Epithelial cell of prostate (primary cell): Measurements from ENCODE around the gene SPATA6.
A peak's percentile ranks its signal among the peaks of the same experiment; 100 is the strongest.
"Not testable (repeated sequence)": the region's sequence is repeated elsewhere in the genome, so short reads cannot be mapped to it uniquely, and the experiment has no call there.

Source experiments
- DNase-seq: peaks from one replicate; pipeline ENCODE4 v3.0.0-alpha.2; 2011; ENCODE audit warnings: low read depth, low spot score
- H3K27ac ChIP-seq: fragments of 450-650 bp; 2 replicates; pipeline ENCODE4 v1.5.1; 2017; ENCODE audit warnings: mild to moderate bottlenecking

The SPATA6 gene

DNA sequence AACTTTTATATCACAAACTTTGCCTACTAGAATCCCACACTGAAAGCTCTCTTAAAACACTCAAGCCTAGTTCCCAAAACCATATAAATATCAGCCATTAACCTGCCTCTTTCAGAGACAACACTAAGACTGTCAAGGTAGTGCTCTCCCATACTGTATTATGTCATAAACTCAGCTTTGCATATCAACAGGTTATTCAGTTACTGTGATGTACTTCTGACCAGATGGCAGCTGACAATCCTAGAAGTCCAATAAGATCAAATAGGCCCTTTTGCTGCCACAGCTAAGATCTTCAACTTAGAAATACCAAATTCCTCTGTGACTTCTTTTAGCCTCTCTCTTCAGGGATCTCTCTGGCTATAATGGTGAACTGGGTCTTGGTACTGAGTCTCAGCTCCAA lies 97.2 kb downstream of the SPATA6 start:
- no peak for DNase-seq
- no peak overlapping the region for H3K27ac ChIP-seq

DNA sequence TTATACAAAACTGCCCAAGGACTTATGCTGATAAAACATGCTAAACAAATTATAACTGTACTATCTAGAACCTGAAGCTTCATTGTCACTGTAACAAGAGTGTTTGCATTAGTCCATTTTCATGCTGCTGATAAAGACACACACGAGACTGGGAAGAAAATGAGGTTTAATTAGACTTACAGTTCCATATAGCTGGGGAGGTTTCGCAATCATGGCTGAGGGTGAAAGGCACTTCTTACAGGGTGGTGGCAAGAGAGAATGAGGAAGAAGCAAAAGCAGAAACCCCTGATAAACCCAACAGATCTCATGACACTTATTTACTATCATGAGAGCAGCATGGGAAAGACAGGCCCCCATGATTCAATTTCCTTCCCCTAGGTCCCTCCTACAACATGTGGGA lies 100.4 kb downstream of the SPATA6 start:
- H3K27ac ChIP-seq, result no peak overlapping the region
- DNase-seq, result no peak

DNA sequence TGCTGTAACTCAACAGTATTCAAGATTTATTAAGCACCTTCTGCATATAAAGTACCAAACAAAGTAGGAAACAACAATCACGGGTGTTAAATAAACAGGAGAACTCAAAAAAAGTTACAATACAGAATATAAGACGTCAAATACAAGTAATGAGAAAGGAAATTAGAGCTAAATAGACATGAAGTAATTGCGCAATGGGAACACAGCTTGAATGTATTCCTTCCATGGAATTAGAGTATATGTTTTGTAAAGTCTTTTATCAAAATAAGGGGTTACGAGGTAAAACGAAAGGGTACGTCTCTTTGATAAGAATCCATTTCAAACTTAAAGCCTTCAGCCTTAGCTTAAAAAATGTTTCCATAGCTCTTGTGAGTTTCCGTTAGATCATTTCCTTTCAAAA lies 109.1 kb downstream of the SPATA6 start:
- no peak for DNase-seq
- no peak overlapping the region for H3K27ac ChIP-seq

DNA sequence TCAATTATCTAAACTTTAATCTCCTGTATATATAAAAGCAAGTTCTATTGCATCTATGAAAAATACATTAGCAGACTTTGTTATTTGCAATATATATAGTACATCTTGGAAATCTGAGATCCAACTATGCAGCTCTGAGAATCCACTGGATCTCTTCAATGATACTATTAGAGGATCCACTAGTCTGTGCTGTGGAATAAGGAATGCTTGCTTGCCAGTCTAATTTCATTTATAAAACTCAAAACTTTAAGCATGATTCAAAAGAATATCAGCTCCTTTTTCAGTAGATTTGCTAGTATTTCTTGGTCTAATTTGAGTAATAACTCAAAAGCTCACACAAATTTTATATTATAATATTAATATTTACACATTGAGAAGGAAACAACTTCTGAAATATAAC lies 115.1 kb downstream of the SPATA6 start:
- DNase-seq, result no peak
- H3K27ac ChIP-seq, result no peak overlapping the region

DNA sequence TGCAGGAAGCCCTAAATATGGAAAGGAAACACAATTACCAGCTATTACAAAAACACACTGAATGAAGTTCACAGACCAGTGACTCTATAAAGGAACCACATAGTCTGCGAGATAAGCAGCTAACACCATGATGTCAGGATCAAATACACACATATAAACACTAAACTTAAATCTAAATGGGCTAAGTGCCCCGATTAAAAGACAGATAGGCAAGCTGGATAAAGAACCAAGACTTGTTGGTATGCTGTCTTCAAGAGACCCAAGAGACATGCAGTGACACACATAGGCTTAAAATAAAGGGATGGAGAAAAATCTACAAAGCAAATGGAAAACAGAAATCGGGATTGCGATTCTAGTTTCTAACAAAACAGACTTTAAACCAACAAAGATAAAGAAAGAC lies 127.6 kb downstream of the SPATA6 start:
- no peak for DNase-seq
- H3K27ac ChIP-seq, result no peak overlapping the region

DNA sequence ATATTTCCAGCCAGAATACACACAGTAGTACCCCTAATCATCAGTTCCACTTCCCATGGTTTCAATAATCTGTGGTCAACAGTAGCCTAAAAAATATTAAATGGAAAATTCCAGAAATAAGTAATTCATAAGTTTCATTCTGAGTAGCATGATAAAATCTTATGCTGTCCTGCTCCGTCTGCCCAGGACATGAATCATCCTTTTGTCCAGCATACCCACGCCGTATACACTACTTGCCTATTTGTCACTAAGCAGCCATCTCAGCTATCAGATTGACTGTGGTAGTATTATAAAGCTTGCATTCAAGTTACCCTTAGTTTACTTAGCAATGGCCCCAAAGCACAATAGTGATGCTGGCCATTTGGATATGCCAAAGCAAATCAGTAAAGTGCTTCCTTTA lies 130.8 kb downstream of the SPATA6 start:
- no peak for DNase-seq
- H3K27ac ChIP-seq, result no peak overlapping the region

DNA sequence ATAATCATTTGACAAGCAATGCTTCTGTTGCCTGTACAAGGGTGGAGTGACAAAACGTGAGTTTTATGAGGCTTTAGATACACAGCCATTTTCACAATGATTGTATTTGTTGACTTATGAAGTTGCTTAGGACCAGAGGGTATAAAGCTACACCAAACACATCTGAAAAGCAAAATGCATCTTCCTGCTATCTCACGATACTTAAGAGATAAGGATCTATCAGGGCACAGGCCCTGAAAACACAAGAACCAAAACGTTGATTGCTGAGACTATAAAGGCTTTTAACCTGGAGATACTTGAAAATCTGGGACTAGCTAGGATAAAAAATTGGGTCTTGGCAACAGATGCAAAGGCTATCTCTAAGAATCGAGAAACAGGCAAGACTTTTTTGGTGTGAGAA lies 133.7 kb downstream of the SPATA6 start:
- H3K27ac ChIP-seq, result no peak overlapping the region
- DNase-seq, result no peak

DNA sequence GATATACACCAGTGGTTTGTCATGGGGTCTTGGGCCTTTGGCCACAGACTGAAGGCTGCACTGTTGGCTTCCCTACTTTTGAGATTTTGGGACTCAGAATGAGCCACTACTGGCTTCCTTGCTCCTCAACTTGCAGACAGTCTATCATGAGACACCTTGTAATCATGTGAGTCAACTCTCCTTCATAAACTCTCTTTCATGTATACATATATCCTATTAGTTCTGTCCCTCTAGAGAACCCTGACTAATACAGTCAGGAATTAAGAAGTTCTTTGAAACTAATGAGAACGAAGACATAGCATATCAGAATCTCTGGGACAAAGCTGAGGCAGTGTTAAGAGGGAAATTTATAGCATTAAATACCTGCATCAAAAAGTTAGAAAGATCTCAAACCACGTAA lies 138.7 kb downstream of the SPATA6 start:
- no peak for DNase-seq

DNA sequence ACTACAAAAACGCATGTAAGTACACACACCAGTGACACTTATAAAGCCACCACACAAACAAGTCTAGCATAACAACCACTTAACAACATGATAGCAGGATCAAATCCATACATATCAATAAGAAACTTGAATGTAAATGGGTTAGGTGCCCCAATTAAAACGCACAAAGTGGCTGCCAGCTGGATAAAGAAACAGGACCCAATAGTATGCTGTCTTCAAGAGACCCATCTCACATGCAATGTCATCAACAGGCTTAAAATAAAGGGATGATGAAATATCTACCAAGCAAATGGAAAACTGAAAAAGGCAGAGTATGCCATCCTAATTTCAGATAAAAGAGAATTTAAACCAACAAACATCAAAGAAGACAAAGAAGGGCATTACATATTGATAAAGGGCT lies 139.9 kb downstream of the SPATA6 start:
- DNase-seq, result no peak
- no peak overlapping the region for H3K27ac ChIP-seq

More for the DNA sequence above, 138.7 kb downstream of the SPATA6 start:
- H3K27ac ChIP-seq, result no peak overlapping the region

DNA sequence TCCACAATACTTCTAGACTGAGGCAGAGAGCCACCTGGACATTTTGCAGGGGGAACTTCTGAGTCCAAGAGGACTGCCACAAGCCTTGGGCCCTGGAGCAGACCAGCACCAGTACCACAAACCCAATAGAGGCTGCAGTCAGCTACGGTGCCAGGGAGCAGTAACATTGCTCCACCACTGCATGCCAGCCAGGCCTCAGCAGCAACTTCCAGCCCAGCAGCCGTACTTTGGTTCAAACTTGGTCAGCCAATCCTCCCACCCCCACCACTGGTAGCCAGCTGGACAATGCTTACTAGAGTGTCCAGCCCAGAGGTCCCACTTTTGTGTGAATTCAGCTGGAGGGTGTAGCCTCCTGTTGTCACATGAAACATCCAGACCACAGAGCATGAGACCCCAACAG lies 142.1 kb downstream of the SPATA6 start:
- no peak for DNase-seq
- H3K27ac ChIP-seq, result no peak overlapping the region

DNA sequence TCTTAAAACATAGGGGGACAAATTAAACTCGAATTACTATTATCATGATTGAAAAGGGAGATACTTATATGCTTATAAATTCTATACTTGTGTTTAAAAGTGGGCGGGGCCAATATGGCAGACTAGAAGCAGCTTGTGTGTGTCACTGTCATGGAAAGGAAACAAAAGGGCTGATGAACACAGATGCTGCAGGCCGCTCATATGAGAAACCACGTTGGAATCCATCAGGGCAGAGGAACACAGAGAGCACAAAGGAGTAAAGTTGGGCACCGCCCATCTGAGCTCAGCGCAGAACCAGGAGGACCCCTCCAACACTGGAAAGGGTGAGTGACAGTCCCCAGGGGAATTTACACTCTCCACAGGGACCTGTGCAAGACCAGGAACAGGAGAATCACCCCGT lies 142.5 kb downstream of the SPATA6 start:
- no peak for DNase-seq

DNA sequence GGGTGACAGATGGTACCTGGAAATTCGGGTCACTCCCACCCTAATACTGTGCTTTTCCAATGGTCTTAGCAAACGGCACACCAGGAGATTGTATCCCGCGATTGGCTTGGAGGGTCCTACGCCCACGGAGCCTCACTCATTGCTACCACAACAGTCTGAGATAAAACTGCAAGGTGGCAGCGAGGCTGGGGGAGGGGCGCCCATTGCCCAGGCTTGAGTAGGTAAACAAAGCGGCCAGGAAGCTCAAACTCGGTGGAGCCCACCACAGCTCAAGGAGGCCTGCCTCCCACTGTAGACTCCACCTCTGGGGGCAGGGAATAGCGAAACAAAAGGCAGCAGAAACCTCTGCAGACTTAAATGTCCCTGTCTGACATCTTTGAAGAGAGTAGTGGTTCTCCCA lies 160.2 kb downstream of the SPATA6 start:
- not testable (repeated sequence) for DNase-seq, H3K27ac ChIP-seq

More for the DNA sequence above, 142.5 kb downstream of the SPATA6 start:
- no peak overlapping the region for H3K27ac ChIP-seq

DNA sequence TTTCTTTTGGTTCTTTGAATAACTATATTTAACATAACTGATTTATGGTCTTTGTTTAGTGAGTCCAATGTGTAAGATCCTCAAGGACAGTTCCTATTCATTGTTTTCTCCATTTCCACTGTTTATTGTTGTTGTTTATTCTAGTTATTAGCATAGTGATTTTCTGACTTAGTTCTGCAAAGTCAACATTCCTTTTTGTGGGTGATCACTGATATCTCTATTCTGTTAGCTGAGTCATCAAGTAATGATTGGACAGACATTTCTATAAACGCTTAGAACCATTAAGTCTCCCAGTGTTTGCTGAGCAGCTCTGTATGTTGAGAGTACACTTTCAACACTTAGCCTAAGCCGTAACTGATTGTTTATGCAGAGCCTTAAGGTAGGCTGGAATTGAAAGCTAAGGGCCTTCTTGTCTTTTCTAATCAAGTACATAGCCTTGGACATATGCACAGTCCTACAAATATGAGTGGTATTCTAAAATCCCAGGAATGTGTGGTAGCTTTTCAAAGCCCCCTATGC lies 162.4 kb downstream of the SPATA6 start:
- no peak for DNase-seq
- H3K27ac ChIP-seq, result no peak overlapping the region

DNA sequence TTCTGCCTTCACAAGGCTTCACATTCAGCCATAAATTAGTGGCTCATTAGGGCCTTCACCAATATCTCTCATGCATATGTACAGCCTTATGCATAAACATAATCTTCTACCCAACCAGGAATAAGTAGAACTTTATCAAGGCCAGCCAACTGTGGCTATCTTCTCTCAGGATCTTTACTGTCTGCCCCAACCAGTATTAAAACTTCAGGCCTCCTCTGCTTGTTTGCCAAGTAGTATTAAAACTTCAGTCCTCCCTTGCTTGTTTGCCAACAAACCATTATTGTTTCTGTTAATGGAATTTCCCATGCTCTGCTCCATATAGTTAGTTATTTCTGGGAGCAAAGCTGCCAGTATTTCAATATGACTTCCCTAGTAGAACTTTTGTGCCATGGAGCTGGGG lies 169.4 kb downstream of the SPATA6 start:
- no peak for DNase-seq
- H3K27ac ChIP-seq, result no peak overlapping the region

DNA sequence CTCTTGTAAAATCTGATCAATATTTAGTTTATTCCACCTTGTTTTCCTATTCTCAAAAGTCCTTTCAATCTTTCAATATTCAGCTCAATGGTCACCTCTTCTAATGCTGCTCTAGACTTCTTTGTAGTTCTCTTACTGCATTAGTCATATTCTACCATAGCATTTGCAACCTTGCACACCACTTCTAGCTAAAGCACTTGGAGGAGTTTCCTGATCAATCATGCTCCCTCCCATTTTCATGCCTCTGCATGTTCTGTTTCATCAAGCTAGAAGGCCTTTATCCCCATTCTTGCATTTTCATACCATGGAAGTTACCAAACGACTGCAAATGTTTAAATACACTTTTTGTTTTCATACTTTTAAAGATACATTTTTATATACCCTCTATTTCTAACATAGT lies 177.3 kb downstream of the SPATA6 start:
- peak overlapping the region; percentile 62 for H3K27ac ChIP-seq
- DNase-seq, result peak; percentile 73

DNA sequence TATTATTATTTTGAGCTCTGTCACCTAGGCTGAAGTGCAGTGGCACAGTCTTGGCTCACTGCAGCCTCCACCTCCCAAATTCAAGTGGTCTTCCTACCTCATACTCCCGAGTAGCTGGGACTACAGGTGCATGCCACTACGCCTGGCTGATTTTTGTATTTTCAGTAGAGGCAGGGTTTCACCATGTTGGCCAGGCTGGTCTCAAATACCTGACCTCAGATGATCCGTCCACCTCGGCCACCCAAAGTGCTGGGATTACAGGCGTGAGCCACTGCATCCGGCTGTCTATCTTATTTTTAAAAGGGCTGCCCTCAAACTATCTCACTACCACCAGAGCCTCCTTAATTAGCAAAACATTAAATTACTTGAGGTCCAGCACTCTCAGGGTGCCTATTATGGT lies 177.9 kb downstream of the SPATA6 start:
- DNase-seq, result not testable (repeated sequence)
- peak overlapping the region; percentile 62 for H3K27ac ChIP-seq

DNA sequence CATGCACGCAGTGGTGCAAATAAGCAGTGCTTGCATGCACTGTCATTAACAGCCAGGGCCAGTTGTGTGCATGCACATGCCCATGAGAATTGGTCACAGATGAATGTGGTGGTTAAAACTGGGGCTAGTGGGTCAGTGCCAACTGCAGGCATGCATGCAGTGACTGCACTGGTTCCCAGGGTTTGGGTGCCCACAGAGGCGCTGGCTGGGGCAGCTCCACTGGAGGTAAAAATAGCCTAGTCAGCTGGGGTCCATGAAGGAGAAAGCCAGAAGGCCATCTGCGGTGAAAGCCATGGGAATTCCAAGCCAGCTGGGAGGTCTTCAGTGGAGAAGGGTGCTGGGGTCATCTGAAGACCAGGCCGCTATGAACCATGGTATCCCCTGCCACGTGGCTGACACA lies 179.3 kb downstream of the SPATA6 start:
- DNase-seq, result no peak
- no peak overlapping the region for H3K27ac ChIP-seq

DNA sequence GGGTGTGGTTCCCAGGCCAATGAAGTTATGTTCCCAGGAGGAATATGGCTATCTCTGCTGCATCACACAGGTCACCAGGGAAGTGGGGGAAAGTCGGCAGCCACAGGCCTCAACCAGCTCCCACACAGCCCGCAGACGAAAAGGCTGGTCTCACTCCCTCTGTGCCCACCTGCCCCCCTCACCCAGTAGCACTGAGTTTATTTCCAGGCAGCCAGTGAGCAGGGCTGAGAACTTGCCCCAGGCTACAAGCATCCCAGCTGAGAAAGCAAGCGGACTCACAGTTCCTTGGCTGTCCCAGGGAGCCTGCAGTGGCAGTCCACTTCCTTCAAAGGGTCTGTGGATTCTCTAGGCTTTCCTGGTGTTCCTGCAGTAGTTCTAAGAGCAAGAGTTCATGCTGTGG lies 180.6 kb downstream of the SPATA6 start:
- DNase-seq, result no peak

DNA sequence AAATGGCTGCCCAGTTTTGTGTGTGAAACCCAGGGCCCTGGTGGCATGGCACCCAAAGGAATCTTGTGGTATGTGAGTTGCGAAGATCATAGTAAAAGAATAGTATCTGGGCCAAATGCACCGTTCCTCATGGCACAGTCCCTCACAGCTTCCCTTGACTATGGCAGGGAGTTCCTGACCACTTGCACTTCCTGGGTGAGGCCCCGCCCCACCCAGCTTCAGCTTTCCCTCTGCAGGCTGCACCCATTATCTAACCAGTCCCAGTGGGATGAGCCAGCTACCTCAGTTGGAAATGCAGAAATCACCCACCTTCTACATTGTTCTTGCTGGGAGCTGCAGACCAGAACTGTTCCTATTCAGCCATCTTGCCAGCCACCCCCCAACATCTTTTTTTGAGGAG lies 186.5 kb downstream of the SPATA6 start:
- DNase-seq, result no peak

More for the DNA sequence above, 180.6 kb downstream of the SPATA6 start:
- H3K27ac ChIP-seq, result no peak overlapping the region

DNA sequence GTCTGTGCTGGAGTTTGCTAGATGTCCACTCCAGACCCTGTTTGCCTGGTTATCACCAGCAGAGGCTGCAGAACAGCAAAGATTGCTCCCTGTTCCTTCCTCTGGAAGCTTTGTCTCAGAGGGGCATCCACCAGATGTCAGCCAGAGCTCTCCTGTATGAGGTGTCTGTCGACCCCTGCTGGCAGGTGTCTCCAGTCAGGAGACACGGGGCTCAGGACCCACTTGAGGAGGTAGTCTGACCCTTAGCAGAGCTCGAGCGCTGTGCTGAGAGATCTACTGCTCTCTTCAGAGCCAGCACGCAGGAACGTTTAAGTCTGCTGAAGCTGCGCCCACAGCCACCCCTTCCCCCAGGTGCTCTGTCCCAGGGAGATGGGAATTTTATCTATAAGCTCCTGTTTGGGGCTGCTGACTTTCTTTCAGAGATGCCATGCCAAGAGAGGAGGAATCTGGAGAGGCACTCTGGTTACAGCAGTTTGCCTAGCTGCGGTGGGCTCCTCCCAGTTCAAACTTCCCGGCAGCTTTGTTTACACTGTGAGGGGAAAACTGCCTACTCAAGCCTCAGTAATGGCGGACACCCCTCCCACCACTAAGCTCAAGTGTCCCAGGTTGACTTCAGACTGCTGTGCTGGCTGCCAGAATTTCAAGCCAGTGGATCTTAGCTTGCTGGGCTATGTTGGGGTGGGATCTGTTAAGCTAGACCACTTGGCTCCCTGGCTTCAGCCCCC lies 187.1 kb downstream of the SPATA6 start:
- H3K27ac ChIP-seq, DNase-seq: not testable (repeated sequence)

More for the DNA sequence above, 186.5 kb downstream of the SPATA6 start:
- no peak overlapping the region for H3K27ac ChIP-seq

DNA sequence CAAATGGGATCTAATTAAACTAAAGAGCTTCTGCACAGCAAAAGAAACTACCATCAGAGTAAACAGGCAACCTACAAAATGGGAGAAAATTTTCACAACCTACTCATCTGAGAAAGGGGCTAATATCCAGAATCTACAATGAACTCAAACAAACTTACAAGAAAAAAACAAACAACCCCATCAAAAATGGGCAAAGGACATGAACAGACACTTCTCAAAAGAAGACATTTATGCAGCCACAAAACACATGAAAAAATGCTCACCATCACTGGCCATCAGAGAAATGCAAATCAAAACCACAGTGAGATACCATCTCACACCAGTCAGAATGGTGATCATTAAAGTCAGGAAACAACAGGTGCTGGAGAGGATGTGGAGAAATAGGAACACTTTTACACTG lies 189.7 kb downstream of the SPATA6 start:
- H3K27ac ChIP-seq, DNase-seq: not testable (repeated sequence)

DNA sequence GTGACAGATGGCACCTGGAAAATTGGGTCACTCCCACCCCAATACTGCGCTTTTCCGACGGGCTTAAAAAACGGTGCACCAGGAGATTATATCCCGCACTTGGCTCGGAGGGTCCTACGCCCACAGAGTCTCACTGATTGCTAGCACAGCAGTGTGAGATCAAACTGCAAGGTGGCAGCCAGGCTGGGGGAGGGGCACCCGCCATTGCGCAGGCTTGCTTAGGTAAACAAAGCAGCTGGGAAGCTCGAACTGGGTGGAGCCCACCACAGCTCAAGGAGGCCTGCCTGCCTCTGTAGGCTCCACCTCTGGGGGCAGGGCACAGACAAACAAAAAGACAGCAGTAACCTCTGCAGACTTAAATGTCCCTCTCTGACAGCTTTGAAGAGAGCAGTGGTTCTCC lies 194.6 kb downstream of the SPATA6 start:
- not testable (repeated sequence) for H3K27ac ChIP-seq, DNase-seq
